HEK293 (cell line): ENCODE measurements around the gene ZNF22.

Experiments used
- CTCF ChIA-PET: fragments of 350-600 bp; formaldehyde crosslinking; extraction: SDS; loops from one replicate; lab custom pipeline; 2021; ENCODE audit warnings: antibody characterized with exemption; lab: Yijun Ruan, JAX
- POLR2A ChIA-PET: fragments of 300-600 bp; formaldehyde crosslinking; extraction: SDS; loops from one replicate; lab custom pipeline; 2020; ENCODE audit warnings: antibody characterized with exemption, inconsistent platforms; lab: Yijun Ruan, JAX
- H3K27ac ChIP-seq: fragments of 200-500 bp; sonication (Bioruptor generic); 2 replicates; pipeline ENCODE4 v1.5.1; 2014; ENCODE audit warnings: low read depth, low read length, control low read depth, inconsistent platforms; ENCODE audit errors: extremely low read depth
- H3K36me3 ChIP-seq, 2 experiments: fragments of 200-500 bp in 1 of 2; sonication (Bioruptor generic) in 1 of 2; 1 replicate in 1 of 2; 2 replicates in 1 of 2; pipeline ENCODE4 v1.5.1; 2014 to 2017; ENCODE audit warnings: inconsistent platforms in 2 of 2, low read length in 2 of 2; ENCODE audit not compliant: control insufficient read depth in 2 of 2, insufficient read depth in 1 of 2
- H3K4me1 ChIP-seq: fragments of 200-500 bp; sonication (Bioruptor generic); 2 replicates; pipeline ENCODE4 v1.5.1; 2014; ENCODE audit warnings: mild to moderate bottlenecking, low read length, inconsistent platforms; ENCODE audit not compliant: control insufficient read depth, insufficient read depth
- H3K4me3 ChIP-seq: 2 replicates; pipeline ENCODE4 v1.5.1; 2011; ENCODE audit warnings: low read depth, mild to moderate bottlenecking, control low read depth, low read length, moderate library complexity
- H3K9me3 ChIP-seq: fragments of 200-500 bp; sonication (Bioruptor generic); 2 replicates; pipeline ENCODE4 v1.5.1; 2014; ENCODE audit warnings: low read depth, low read length, inconsistent platforms; ENCODE audit not compliant: control insufficient read depth, insufficient read depth
- GFI1B ChIP-seq: fragments of 450-650 bp; formaldehyde crosslinking; IDR thresholded peaks from 2 replicates; pipeline ENCODE4 v1.5.1; 2016; ENCODE audit warnings: missing biosample characterization, missing genetic modification characterization
- GLI4 ChIP-seq: fragments of 450-650 bp; formaldehyde crosslinking; IDR thresholded peaks from 2 replicates; pipeline ENCODE4 v1.5.1; 2016; ENCODE audit warnings: missing biosample characterization, missing genetic modification characterization
- SCRT1 ChIP-seq: fragments of 450-650 bp; formaldehyde crosslinking; IDR thresholded peaks from 2 replicates; pipeline ENCODE4 v1.5.1; 2016; ENCODE audit warnings: missing biosample characterization, missing genetic modification characterization, borderline replicate concordance
- ZBTB1 ChIP-seq: fragments of 450-650 bp; formaldehyde crosslinking; IDR thresholded peaks from 2 replicates; pipeline ENCODE4 v1.5.1; 2016; ENCODE audit warnings: missing biosample characterization, missing genetic modification characterization
- ZNF175 ChIP-seq: fragments of 450-650 bp; formaldehyde crosslinking; IDR thresholded peaks from 2 replicates; pipeline ENCODE4 v1.5.1; 2016; ENCODE audit warnings: missing biosample characterization, missing genetic modification characterization
- ZNF184 ChIP-seq: fragments of 450-650 bp; IDR thresholded peaks from 2 replicates; pipeline ENCODE4 v1.5.1; 2018; ENCODE audit warnings: missing biosample characterization, mild to moderate bottlenecking, missing genetic modification characterization
- ZNF555 ChIP-seq: fragments of 450-650 bp; formaldehyde crosslinking; conservative IDR thresholded peaks from 2 replicates; pipeline ENCODE4 v1.5.1; 2017; ENCODE audit warnings: missing biosample characterization, mild to moderate bottlenecking, missing genetic modification characterization, inconsistent platforms
- ZNF701 ChIP-seq: fragments of 450-650 bp; formaldehyde crosslinking; IDR thresholded peaks from 2 replicates; pipeline ENCODE4 v1.5.1; 2016; ENCODE audit warnings: missing biosample characterization, missing genetic modification characterization
- ZNF76 ChIP-seq: fragments of 450-650 bp; formaldehyde crosslinking; IDR thresholded peaks from 2 replicates; pipeline ENCODE4; 2016; ENCODE audit warnings: low read depth, missing biosample characterization, missing genetic modification characterization, borderline replicate concordance
- ZXDB ChIP-seq: fragments of 450-650 bp; formaldehyde crosslinking; IDR thresholded peaks from 2 replicates; pipeline ENCODE4 v1.5.1; 2016; ENCODE audit warnings: missing biosample characterization, missing genetic modification characterization
- TF ChIP-seq, protein P1 (sequence below): fragments of 450-650 bp; formaldehyde crosslinking; IDR thresholded peaks from 2 replicates; pipeline ENCODE4 v1.5.1; 2016; ENCODE audit warnings: missing biosample characterization, missing genetic modification characterization
- TF ChIP-seq, protein P2 (sequence below): fragments of 450-650 bp; formaldehyde crosslinking; IDR thresholded peaks from 2 replicates; pipeline ENCODE4 v1.5.1; 2016; ENCODE audit warnings: missing biosample characterization, missing genetic modification characterization
- TF ChIP-seq, protein P3 (sequence below): fragments of 450-650 bp; formaldehyde crosslinking; IDR thresholded peaks from 2 replicates; pipeline ENCODE4 v1.5.1; 2016; ENCODE audit warnings: missing biosample characterization, missing genetic modification characterization
- TF ChIP-seq, protein P4 (sequence below): IDR thresholded peaks from 2 replicates; pipeline ENCODE4 v1.6.1; 2011; ENCODE audit warnings: mild to moderate bottlenecking, low read depth, low read length, borderline replicate concordance

Gene ZNF22

DNA sequence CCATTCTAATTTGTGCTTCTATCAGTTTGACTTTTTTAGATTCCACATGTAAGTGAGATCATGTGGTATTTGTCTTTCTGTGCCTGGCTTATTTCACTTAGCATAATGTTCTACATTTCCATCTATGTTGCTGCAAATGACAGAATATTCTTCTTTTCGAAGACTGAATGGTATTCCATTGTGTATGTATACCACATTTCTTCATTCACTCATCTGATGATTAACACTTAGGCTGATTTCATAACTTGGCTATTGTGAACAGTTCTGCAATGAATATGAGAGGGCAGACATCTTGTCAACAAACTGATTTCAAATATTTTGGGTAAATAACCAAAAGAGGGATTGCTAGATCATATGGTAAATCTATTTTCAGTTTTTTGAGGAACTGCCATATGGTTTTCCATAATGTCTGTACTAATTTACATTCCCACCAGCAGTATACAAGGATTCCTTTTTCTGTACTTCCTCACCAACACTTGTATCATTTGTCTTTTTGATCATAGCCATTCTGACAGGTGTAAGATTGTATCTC, 52.9 kb downstream of the ZNF22 start:
- no peak overlapping the region for H3K4me3 ChIP-seq
- POLR2A ChIA-PET = no interaction called here
- H3K4me1 ChIP-seq = no peaks in the 10 kb centered on the region
- no peaks in the 10 kb centered on the region for H3K9me3 ChIP-seq
- TF ChIP-seq ZNF701 (tag by site-specific recombination) = no peak
- TF ChIP-seq GLI4 (tag by site-specific recombination) = no peak
- TF ChIP-seq GFI1B (tag by site-specific recombination) = no peak
- TF ChIP-seq, protein P1, sequence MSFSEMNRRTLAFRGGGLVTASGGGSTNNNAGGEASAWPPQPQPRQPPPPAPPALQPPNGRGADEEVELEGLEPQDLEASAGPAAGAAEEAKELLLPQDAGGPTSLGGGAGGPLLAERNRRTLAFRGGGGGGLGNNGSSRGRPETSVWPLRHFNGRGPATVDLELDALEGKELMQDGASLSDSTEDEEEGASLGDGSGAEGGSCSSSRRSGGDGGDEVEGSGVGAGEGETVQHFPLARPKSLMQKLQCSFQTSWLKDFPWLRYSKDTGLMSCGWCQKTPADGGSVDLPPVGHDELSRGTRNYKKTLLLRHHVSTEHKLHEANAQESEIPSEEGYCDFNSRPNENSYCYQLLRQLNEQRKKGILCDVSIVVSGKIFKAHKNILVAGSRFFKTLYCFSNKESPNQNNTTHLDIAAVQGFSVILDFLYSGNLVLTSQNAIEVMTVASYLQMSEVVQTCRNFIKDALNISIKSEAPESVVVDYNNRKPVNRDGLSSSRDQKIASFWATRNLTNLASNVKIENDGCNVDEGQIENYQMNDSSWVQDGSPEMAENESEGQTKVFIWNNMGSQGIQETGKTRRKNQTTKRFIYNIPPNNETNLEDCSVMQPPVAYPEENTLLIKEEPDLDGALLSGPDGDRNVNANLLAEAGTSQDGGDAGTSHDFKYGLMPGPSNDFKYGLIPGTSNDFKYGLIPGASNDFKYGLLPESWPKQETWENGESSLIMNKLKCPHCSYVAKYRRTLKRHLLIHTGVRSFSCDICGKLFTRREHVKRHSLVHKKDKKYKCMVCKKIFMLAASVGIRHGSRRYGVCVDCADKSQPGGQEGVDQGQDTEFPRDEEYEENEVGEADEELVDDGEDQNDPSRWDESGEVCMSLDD (tag by site-specific recombination) = no peak
- TF ChIP-seq, protein P2, sequence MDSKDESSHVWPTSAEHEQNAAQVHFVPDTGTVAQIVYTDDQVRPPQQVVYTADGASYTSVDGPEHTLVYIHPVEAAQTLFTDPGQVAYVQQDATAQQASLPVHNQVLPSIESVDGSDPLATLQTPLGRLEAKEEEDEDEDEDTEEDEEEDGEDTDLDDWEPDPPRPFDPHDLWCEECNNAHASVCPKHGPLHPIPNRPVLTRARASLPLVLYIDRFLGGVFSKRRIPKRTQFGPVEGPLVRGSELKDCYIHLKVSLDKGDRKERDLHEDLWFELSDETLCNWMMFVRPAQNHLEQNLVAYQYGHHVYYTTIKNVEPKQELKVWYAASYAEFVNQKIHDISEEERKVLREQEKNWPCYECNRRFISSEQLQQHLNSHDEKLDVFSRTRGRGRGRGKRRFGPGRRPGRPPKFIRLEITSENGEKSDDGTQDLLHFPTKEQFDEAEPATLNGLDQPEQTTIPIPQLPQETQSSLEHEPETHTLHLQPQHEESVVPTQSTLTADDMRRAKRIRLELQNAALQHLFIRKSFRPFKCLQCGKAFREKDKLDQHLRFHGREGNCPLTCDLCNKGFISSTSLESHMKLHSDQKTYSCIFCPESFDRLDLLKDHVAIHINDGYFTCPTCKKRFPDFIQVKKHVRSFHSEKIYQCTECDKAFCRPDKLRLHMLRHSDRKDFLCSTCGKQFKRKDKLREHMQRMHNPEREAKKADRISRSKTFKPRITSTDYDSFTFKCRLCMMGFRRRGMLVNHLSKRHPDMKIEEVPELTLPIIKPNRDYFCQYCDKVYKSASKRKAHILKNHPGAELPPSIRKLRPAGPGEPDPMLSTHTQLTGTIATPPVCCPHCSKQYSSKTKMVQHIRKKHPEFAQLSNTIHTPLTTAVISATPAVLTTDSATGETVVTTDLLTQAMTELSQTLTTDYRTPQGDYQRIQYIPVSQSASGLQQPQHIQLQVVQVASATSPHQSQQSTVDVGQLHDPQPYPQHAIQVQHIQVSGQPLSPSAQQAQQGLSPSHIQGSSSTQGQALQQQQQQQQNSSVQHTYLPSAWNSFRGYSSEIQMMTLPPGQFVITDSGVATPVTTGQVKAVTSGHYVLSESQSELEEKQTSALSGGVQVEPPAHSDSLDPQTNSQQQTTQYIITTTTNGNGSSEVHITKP = no peak
- TF ChIP-seq ZNF555 (tag by site-specific recombination) = no peak
- no peak for TF ChIP-seq ZBTB1
- TF ChIP-seq ZNF184 = no peak
- TF ChIP-seq, protein P3, sequence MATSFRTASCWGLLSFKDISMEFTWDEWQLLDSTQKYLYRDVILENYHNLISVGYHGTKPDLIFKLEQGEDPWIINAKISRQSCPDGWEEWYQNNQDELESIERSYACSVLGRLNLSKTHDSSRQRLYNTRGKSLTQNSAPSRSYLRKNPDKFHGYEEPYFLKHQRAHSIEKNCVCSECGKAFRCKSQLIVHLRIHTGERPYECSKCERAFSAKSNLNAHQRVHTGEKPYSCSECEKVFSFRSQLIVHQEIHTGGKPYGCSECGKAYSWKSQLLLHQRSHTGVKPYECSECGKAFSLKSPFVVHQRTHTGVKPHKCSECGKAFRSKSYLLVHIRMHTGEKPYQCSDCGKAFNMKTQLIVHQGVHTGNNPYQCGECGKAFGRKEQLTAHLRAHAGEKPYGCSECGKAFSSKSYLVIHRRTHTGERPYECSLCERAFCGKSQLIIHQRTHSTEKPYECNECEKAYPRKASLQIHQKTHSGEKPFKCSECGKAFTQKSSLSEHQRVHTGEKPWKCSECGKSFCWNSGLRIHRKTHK (tag by site-specific recombination) = no peak
- TF ChIP-seq ZXDB = no peak
- no peak for TF ChIP-seq SCRT1 (tag by site-specific recombination)
- TF ChIP-seq, protein P4, sequence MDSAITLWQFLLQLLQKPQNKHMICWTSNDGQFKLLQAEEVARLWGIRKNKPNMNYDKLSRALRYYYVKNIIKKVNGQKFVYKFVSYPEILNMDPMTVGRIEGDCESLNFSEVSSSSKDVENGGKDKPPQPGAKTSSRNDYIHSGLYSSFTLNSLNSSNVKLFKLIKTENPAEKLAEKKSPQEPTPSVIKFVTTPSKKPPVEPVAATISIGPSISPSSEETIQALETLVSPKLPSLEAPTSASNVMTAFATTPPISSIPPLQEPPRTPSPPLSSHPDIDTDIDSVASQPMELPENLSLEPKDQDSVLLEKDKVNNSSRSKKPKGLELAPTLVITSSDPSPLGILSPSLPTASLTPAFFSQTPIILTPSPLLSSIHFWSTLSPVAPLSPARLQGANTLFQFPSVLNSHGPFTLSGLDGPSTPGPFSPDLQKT = no peak
- no peak for TF ChIP-seq ZNF175 (tag by site-specific recombination)
- no peak for TF ChIP-seq ZNF76 (tag by site-specific recombination)
- H3K36me3 ChIP-seq = no peaks in the 10 kb centered on the region
- H3K27ac ChIP-seq = no peak overlapping the region
- CTCF ChIA-PET = no interaction called here
